ENCODE results near the gene ALDH3B2. TPM values are rescaled to one million over a fixed set of nuclear protein-coding genes. Genes with fewer than 3 reads are reported as not detected.

Gene ALDH3B2
- total RNA-seq, 2 experiments from 2014 or later = not detected

DNA sequence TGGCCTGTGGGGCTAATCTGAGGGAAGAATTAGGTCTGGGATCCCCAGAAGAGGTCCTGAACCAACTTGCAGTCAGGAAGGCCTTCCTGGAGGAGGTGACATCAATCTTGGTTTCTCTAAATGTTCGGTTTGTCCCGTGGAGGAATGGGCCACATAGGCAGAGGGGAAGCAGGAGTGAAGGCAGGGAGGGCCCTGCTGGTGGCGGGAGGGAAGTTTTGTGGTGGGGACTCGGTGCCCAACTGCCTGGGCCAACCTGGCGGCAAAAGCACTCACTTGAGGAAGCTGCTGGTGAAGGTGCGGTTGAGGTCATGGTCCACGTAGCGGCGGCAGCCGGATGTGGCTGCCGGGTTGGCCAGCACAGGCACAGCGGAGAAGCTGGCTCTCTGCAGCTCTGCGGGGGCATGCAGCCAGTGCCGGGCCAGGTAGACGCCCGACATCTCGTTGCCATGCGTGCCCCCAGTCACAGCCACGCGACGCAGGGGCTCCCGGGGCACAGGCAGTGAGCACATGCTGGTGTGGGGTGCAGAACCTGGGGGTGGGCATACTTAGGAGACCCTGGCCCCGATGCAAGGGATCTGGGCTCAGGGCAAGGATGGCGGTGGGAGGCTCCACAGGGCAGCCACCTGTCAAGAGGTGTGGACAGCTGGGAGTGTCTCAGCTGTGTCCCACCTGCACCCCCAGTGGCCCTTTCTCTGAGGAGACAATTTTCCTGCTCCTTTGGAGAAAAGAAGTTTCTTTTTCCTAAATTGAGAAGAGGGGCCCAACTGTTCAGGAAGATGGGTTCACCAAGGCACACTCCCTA is 27.7 kb downstream of the ALDH3B2 start:
- ChIA-PET POLR2A (interaction anchor here (0.6 to 2.3 kb wide), 5 partner anchors 11 to 125 kb away, joined by 3 to 8 read pairs (median 4); partner anchors contain the start of gene NUDT8), CTCF (interaction anchor here (1.1 to 8.3 kb wide), 6 partner anchors 8 to 64 kb away, joined by 3 to 111 read pairs (median 5); partner anchors contain the start of gene NUDT8)
- ATAC-seq (peak; percentile 31), DNase-seq (peak; percentile 79)
- Mint-ChIP-seq H3K9me3 (ENCODE audit: insufficient read depth) (no peaks in the 10 kb centered on the region), H3K27ac (peak overlapping the region; percentile 83), H3K27me3 (ENCODE audit: low read depth) (no peaks in the 10 kb centered on the region), H3K36me3 (ENCODE audit: low read depth) (peaks cover 1% of the 10 kb centered on the region), H3K4me3 (peak overlapping the region; percentile 47), H3K4me1 (ENCODE audit: low read depth) (peaks cover 60% of the 10 kb centered on the region)

DNA sequence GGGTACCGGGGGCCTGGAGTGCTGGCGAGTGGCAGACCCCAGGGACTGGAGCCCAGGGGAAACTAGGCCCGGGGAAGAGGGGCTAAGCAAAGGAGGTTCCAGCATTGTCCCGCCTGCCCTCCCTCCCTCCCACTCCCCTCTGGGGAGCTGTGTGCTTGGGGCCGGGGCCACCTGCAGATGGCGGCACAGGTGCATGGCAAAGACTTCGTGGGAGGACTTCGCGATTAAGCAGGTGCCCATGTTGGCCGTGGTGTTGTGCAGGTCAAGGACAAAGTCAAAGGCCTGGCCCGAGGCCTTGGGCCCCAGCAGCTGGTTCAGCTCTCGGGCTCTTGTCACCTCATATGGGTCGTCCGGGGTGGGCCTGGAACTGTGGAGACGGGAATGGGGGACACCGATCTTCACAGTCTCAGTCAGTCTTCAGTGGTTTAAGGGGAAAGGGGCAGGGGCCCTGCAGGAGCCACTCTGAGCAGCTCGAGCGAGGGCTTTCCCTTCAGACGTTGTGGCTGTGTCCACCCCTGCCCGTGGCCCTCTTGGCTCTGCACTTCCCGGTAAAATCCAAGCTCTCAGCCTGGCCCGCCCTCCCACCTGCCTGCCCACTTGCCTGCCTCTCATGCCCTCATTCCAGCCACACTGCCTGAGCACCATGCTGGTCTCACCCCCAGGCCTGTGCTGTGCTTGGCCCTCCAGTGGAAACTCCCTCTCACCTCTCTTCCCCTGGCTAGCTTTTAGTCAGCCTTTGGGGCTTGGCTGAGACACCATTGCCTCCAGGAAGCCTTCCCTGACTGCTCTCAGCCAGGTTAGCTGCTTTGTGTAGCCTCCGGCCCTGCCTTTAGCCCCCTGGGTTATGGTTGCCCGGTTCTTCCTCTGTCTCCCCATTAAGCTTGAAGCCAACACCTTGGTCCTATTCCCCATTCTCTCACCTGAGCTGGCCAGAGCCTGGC is 28.6 kb downstream of the ALDH3B2 start:
- DNase-seq (no peak), ATAC-seq (no peak)
- ChIA-PET POLR2A (interaction anchor here (0.6 to 2.3 kb wide), 4 partner anchors 12 to 124 kb away, joined by 3 to 8 read pairs (median 5); partner anchors contain the start of gene NUDT8), CTCF (interaction anchor here (1.3 to 8.3 kb wide), 4 partner anchors 11 to 32 kb away, joined by 3 to 111 read pairs (median 44); partner anchors contain the start of gene NUDT8)
- Mint-ChIP-seq H3K4me1 (ENCODE audit: low read depth) (peaks cover 57% of the 10 kb centered on the region), H3K36me3 (ENCODE audit: low read depth) (peaks cover 1% of the 10 kb centered on the region), H3K27me3 (ENCODE audit: low read depth) (no peaks in the 10 kb centered on the region), H3K27ac (peak overlapping the region; percentile 83), H3K9me3 (ENCODE audit: insufficient read depth) (no peaks in the 10 kb centered on the region), H3K4me3 (peak overlapping the region; percentile 47)

DNA sequence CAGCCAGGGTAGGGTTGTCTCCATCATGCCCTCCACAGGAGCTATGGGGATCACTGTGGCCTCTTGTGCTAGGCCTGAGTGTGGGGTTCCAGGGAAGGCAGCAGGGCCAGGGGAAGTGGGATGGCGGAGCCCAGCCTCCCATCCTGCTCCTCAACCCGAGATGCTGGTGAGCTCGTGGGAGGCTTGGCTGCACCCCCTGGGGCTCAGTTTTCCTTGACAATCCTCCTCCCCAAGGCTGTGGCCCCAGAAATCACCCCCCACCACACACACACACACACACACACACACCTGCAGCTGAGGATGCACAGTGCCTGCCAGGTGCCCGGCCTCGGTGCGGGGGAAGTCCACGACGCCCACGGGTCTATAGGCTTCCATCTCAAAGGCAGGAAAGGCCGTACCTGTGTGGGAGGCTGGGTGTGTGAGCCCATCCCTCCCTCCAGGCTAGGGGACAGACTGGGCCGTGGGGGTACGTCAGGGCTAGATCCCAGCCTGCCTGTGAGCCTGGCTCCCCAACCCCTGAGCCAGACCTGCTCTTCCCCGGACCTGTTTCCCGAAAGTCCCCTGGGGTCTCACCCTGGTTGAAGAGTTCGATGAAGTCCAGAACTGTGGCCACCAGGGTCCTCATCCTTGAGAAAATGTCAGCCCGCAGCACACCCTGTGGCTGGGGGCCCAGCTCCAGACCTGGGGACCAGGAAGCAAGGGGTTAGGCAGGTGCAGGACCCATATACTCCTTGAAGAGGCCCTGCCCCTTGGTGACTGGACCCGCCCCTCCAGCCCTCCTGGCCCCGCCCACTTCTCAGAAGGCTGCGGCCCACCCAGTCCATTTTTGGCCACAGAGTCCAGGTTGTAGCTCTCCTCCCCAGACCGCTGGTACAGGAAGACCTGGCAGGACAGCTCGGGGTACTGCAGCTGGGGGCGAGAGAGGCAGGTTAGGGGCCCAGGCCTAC is 29.7 kb downstream of the ALDH3B2 start:
- Mint-ChIP-seq H3K27me3 (ENCODE audit: low read depth) (no peaks in the 10 kb centered on the region), H3K27ac (no peak overlapping the region), H3K4me3 (no peak overlapping the region), H3K9me3 (ENCODE audit: insufficient read depth) (no peaks in the 10 kb centered on the region), H3K4me1 (ENCODE audit: low read depth) (peaks cover 46% of the 10 kb centered on the region), H3K36me3 (ENCODE audit: low read depth) (no peaks in the 10 kb centered on the region)
- no peak for DNase-seq
- no peak for ATAC-seq
- POLR2A ChIA-PET = interaction anchor here (1.2 to 2.3 kb wide), 2 partner anchors 12 to 31 kb away, joined by 3 to 8 read pairs; no protein-coding TSS in a partner anchor
- CTCF ChIA-PET = interaction anchor here (8.1 to 8.3 kb wide), 2 partner anchors 14 to 15 kb away, joined by 81 to 111 read pairs; partner anchors contain the start of gene NUDT8

DNA sequence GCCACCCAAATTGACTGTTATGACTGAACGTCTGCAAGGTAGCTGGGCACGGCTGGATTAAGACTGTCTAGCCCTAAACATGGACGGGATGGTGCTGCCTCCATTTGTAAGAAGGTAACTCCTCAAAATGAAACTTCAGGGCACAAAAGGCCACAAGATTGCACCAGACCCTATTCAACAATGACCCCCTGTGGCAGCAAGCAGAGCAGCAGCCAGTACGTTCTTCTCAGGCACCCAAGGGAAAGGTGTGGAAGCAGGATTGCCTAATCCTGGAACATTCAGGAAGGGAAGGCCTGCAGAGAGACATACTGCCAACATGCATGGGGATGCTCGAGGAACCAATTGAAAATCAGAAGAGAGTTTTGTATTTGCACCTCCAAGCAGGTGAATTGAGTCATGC is 30.4 kb downstream of the ALDH3B2 start:
- POLR2A ChIA-PET = interaction anchor here (1.2 kb wide), 1 partner anchor 11 kb away, joined by 3 read pairs; no protein-coding TSS in a partner anchor
- DNase-seq = no peak
- Mint-ChIP-seq H3K36me3 (ENCODE audit: low read depth) (no peaks in the 10 kb centered on the region), H3K27me3 (ENCODE audit: low read depth) (no peaks in the 10 kb centered on the region), H3K4me1 (ENCODE audit: low read depth) (peaks cover 39% of the 10 kb centered on the region), H3K9me3 (ENCODE audit: insufficient read depth) (no peaks in the 10 kb centered on the region), H3K4me3 (no peak overlapping the region), H3K27ac (no peak overlapping the region)
- CTCF ChIA-PET = interaction anchor here (8.1 to 8.3 kb wide), 2 partner anchors 13 to 16 kb away, joined by 81 to 111 read pairs; partner anchors contain the start of gene NUDT8
- ATAC-seq = no peak

DNA sequence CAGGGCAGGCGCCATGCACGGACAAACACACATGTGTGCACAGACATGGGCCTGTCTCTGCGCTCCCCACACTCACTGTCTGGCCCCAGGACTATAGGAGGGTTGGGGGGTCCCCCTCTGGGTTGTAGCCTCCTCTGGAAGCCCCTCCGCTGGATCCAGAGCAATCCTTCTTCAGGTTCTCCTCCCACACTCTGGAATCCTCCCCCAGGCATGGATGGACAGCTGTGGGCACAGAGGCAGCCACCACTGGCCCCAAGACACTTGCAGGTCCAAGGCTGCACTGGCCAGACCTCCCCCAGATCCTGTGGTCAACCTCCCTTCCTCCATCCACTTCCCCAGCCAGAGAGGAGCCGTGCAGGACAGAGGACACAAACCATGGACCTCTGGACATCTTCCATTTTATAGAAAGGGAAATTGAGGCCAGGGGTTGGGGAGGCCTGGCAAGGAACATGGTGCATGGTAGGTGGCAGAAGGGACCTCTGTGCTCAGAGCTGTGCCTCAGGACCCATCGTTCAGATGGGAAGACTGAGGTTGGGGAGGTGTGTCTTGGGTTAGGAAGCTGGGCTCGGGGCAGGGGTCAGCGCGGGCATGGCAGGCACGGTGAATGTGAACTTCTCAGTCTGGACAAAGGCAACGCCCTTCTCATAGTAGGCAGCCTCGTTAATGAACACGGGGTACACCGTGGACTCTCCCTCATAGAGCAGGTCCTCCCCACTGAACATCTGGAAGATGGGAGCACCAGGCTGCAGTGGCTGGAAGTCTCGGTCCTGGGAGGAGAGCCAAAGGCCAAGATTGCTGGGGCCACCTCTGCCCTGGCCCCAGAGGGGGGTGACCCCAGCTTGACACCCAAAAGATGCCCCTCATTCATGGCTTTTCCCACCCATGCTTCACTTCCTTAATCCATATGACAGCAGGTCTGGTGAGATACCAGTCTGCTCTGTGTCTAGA is 32.0 kb downstream of the ALDH3B2 start:
- no peak overlapping the region for H3K4me3 Mint-ChIP-seq
- no peak for ATAC-seq
- peaks cover 27% of the 10 kb centered on the region for H3K4me1 Mint-ChIP-seq (ENCODE audit: low read depth)
- H3K9me3 Mint-ChIP-seq (ENCODE audit: insufficient read depth) = no peaks in the 10 kb centered on the region
- H3K27me3 Mint-ChIP-seq (ENCODE audit: low read depth) = peaks cover 2% of the 10 kb centered on the region
- ChIA-PET CTCF (interaction anchor here (1.2 to 8.3 kb wide), 2 partner anchors 11 to 17 kb away, joined by 5 to 111 read pairs; partner anchors contain the start of gene NUDT8), POLR2A (no interaction called here)
- no peak overlapping the region for H3K27ac Mint-ChIP-seq
- DNase-seq = no peak
- no peaks in the 10 kb centered on the region for H3K36me3 Mint-ChIP-seq (ENCODE audit: low read depth)

DNA sequence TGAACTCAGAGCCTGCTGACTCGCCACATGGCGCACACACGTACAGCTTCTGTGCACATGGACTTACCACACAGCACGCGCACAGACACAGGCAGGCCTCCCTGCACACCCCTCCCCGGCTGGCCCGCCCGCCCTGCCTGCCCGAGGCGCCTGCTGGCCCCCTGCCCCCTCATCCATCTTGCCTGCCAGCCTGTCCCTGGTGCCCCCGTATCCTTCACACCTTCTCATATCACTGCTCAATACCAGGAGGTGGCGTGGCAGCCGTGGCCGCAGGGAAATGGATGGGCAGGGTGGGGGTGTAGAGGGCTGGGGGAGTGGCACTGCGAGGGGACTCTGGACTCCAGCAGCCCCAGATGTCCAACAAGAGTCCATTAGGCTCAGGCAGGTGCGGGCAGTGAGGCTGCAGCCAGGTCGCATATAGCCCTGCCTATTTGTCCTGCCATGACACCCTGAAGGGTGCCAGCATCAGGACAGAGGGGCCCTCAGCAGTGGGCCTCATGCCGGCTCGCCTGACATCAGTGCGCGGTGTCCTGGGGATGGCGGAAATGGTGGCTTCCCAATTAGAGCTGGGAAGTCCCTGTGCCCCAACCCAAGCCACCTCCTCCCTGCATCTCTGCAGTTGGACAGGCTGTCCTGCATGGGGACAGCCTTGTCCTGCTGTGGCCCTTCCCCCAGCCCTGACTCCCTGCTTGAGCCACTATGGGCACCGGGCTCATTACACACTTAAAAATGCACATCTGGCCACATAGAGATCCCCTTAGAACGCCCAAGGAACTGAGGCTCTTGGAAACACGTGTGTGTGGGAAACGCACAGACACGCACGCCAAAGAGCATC is 32.9 kb downstream of the ALDH3B2 start:
- Mint-ChIP-seq H3K27ac (no peak overlapping the region), H3K27me3 (ENCODE audit: low read depth) (peaks cover 2% of the 10 kb centered on the region), H3K36me3 (ENCODE audit: low read depth) (no peaks in the 10 kb centered on the region), H3K9me3 (ENCODE audit: insufficient read depth) (no peaks in the 10 kb centered on the region), H3K4me1 (ENCODE audit: low read depth) (peaks cover 27% of the 10 kb centered on the region), H3K4me3 (no peak overlapping the region)
- ChIA-PET CTCF (interaction anchor here (3.3 kb wide), 1 partner anchor 12 kb away, joined by 19 read pairs; the partner anchor contains the start of gene NUDT8), POLR2A (no interaction called here)
- ATAC-seq (no peak), DNase-seq (no peak)

DNA sequence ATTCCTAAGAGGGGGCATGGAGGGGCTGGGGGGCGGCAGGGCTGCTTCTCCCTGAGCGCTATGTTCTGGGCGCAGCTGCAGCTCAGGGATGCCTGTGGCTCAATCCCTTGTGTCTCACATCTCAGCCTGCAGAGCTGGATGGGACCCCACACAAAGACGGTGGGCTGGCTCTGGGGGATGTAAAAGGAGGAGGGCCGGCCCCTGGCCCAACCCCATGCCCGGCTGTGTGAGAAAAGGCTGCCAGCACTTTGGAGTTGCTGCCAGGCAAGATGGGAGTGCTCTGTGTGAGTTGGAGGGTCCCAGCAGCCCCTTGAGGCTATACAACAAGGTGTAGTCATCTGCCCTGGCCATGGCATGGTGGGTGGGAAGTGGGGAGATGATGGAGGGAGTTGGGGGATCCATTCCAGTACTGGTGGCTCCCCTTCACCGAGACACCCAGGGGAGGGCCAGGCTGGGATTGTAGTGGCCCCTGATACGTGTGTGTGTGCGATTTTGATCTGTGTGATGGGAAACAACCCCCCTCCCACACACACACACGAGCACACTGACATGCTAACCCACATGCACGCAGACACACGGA is 33.6 kb downstream of the ALDH3B2 start:
- H3K27ac Mint-ChIP-seq = no peak overlapping the region
- H3K27me3 Mint-ChIP-seq (ENCODE audit: low read depth) = peaks cover 2% of the 10 kb centered on the region
- peaks cover 21% of the 10 kb centered on the region for H3K4me1 Mint-ChIP-seq (ENCODE audit: low read depth)
- ATAC-seq = no peak
- no peak overlapping the region for H3K4me3 Mint-ChIP-seq
- ChIA-PET CTCF (interaction anchor here (0.8 to 3.3 kb wide), 5 partner anchors 8 to 18 kb away, joined by 3 to 19 read pairs (median 5); partner anchors contain the start of genes ACY3 and NUDT8), POLR2A (no interaction called here)
- H3K9me3 Mint-ChIP-seq (ENCODE audit: insufficient read depth) = no peaks in the 10 kb centered on the region
- DNase-seq = no peak
- H3K36me3 Mint-ChIP-seq (ENCODE audit: low read depth) = no peaks in the 10 kb centered on the region

DNA sequence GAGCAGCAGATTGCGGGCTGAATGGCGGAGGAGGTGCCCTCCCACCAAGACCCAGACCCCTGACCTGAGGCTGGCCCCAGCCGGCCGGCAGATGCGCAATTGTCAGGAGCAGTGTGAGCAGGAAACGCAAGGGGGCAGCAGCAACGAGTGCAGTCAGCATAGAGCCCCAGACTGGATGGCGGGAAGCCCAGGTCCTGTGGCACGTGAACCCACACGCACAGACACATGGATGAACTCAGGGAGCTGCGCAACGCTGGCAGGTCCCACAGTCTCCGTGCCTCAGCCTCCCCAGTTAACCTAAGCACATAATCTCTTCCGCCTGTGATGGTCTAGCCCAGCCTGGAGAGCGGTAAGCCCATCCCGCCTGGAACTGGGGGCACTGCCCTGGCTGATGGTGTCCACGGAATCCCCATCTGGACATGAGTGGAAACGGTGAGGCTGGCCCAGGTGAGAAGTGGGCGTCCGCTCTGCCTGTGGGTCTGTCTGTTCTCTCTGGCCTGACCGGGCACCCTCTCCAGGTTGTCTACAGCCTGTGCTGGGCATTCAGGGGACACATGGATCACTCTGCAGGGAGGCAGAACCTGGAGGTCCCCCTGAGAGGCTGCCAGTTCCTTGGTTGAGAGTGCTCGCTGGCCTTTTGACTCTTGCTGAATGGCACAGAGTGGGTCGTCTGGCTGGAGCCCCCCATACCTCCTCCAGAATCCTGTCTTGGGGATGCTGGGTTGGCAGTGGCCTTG is 34.2 kb downstream of the ALDH3B2 start:
- CTCF ChIA-PET = interaction anchor here (0.8 to 3.3 kb wide), 5 partner anchors 9 to 19 kb away, joined by 3 to 19 read pairs (median 5); partner anchors contain the start of genes ACY3 and NUDT8
- H3K4me1 Mint-ChIP-seq (ENCODE audit: low read depth) = peaks cover 16% of the 10 kb centered on the region
- DNase-seq (peak; percentile 69), ATAC-seq (peak; percentile 80)
- H3K36me3 Mint-ChIP-seq (ENCODE audit: low read depth) = no peaks in the 10 kb centered on the region
- H3K4me3 Mint-ChIP-seq = no peak overlapping the region
- POLR2A ChIA-PET = no interaction called here
- no peaks in the 10 kb centered on the region for H3K9me3 Mint-ChIP-seq (ENCODE audit: insufficient read depth)
- no peak overlapping the region for H3K27ac Mint-ChIP-seq
- H3K27me3 Mint-ChIP-seq (ENCODE audit: low read depth) = peaks cover 2% of the 10 kb centered on the region

Data from activated CD8-positive, alpha-beta T cell treated with anti-CD3 and anti-CD28 coated beads, Interleukin-2, amount 10 ng/mL, durations not matched to agents 7 days and 5 days (primary cell).